ENCODE measurements around the gene LYRM4.

LYRM4 gene

DNA sequence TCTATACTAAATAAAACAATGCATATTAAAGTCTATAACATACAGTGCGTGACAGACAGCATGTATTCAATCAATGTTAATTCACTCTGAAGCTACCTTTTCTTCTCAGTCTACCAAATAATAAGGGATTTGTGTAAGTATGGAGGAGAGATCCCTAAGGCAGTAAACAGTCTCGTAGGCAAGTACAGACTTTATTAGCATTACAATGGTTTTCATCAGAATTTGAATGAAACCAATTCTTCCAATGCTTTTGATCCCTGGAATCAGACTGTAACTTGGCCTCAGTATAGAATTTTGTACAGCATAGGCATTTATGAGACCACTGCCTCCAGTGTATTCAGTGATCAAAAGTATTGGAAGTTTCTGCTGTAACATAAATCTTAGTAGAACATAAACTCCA is 19.5 kb downstream of the LYRM4 start:
- no peak for ATAC-seq (ENCODE audit: low read depth)
- no peaks in the 10 kb centered on the region for H3K27me3 ChIP-seq (ENCODE audit: insufficient read depth, poor library complexity, severe bottlenecking)
- TF ChIP-seq, protein P1, sequence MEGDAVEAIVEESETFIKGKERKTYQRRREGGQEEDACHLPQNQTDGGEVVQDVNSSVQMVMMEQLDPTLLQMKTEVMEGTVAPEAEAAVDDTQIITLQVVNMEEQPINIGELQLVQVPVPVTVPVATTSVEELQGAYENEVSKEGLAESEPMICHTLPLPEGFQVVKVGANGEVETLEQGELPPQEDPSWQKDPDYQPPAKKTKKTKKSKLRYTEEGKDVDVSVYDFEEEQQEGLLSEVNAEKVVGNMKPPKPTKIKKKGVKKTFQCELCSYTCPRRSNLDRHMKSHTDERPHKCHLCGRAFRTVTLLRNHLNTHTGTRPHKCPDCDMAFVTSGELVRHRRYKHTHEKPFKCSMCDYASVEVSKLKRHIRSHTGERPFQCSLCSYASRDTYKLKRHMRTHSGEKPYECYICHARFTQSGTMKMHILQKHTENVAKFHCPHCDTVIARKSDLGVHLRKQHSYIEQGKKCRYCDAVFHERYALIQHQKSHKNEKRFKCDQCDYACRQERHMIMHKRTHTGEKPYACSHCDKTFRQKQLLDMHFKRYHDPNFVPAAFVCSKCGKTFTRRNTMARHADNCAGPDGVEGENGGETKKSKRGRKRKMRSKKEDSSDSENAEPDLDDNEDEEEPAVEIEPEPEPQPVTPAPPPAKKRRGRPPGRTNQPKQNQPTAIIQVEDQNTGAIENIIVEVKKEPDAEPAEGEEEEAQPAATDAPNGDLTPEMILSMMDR (IDR thresholded peaks at IDR 0.05; ENCODE audit: poor library complexity, severe bottlenecking): no peak
- no peaks in the 10 kb centered on the region for H3K9me3 ChIP-seq (ENCODE audit: severe bottlenecking)
- H3K4me1 ChIP-seq (ENCODE audit: insufficient read depth, poor library complexity, severe bottlenecking): no peaks in the 10 kb centered on the region
- H3K36me3 ChIP-seq (ENCODE audit: low read depth): no peaks in the 10 kb centered on the region
- H3K4me3 ChIP-seq (ENCODE audit: severe bottlenecking): no peak overlapping the region
- H3K27ac ChIP-seq (ENCODE audit: poor library complexity, severe bottlenecking): no peak overlapping the region
- DNase-seq (ENCODE audit: low spot score): no peak

DNA sequence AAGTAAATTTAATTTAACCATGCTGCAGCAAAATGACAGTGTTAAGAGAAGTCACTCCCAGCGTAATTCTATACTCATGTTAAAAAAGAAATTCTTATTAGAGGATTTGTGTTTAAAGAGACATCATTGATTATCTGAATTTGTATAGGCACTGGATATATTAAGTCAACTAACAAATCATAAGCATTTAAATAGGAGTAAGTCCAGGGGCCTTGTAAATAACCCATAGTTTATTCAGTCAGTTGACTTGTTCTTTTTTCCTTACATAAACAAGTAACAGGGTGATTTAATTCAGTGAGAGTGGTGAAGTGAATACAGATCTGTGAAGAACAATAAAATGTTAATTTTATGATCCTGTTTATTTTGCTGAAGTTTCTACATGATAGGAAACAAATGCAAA is 22.4 kb downstream of the LYRM4 start:
- ATAC-seq (ENCODE audit: low read depth): no peak
- Histone ChIP-seq H3K27me3 (ENCODE audit: insufficient read depth, poor library complexity, severe bottlenecking) (no peaks in the 10 kb centered on the region), H3K4me3 (ENCODE audit: severe bottlenecking) (no peak overlapping the region), H3K9me3 (ENCODE audit: severe bottlenecking) (no peaks in the 10 kb centered on the region), H3K4me1 (ENCODE audit: insufficient read depth, poor library complexity, severe bottlenecking) (no peaks in the 10 kb centered on the region), H3K36me3 (ENCODE audit: low read depth) (peaks cover 11% of the 10 kb centered on the region), H3K27ac (ENCODE audit: poor library complexity, severe bottlenecking) (no peak overlapping the region)
- DNase-seq (ENCODE audit: low spot score): no peak
- TF ChIP-seq, protein P1 (IDR thresholded peaks at IDR 0.05; ENCODE audit: poor library complexity, severe bottlenecking): no peak

DNA sequence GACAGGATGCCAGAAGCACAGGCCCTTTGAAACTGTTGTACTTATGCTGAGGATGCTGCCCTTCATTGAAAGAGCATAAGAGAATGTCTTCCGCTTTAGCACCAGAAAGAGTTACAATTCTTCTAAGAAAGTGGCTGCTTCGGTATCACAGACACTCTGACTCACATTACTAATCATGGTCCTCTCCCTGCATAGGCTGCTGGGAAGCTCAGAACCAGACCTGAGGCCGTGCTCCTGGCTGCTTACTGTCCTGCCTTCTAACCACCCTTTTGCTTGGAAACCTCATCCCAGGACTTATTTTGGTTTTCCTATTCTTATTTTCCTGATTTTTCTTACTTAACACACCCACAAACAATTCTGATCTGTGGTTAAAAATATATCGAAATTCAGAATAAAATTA is 22.9 kb downstream of the LYRM4 start:
- no peaks in the 10 kb centered on the region for H3K9me3 ChIP-seq (ENCODE audit: severe bottlenecking)
- ATAC-seq (ENCODE audit: low read depth) (no peak), DNase-seq (ENCODE audit: low spot score) (no peak)
- H3K4me1 ChIP-seq (ENCODE audit: insufficient read depth, poor library complexity, severe bottlenecking): no peaks in the 10 kb centered on the region
- no peak overlapping the region for H3K4me3 ChIP-seq (ENCODE audit: severe bottlenecking)
- peaks cover 11% of the 10 kb centered on the region for H3K36me3 ChIP-seq (ENCODE audit: low read depth)
- H3K27ac ChIP-seq (ENCODE audit: poor library complexity, severe bottlenecking): no peak overlapping the region
- H3K27me3 ChIP-seq (ENCODE audit: insufficient read depth, poor library complexity, severe bottlenecking): no peaks in the 10 kb centered on the region
- TF ChIP-seq, protein P1 (IDR thresholded peaks at IDR 0.05; ENCODE audit: poor library complexity, severe bottlenecking): no peak

DNA sequence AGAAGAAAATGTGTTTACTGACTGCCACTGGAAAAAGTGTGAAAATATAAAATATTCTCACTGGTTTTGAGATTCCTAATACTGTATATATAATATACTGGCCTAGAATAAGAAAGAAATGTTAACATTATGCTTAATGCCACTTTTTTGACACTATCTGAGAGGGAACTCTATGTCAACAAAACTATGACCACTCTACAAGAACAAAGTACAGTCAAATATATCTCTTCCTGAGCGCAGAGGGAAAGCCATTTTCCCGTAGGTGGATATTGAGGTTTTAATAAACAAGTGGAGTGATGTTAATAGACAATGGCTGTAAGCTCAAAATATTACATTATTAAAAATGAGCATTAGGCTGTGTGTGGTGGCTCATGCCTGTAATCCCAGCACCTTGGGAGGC is 24.9 kb downstream of the LYRM4 start:
- no peaks in the 10 kb centered on the region for H3K9me3 ChIP-seq (ENCODE audit: severe bottlenecking)
- TF ChIP-seq, protein P1 (IDR thresholded peaks at IDR 0.05; ENCODE audit: poor library complexity, severe bottlenecking): no peak
- H3K4me1 ChIP-seq (ENCODE audit: insufficient read depth, poor library complexity, severe bottlenecking): peaks cover 9% of the 10 kb centered on the region
- DNase-seq (ENCODE audit: low spot score): no peak
- H3K27ac ChIP-seq (ENCODE audit: poor library complexity, severe bottlenecking): no peak overlapping the region
- H3K27me3 ChIP-seq (ENCODE audit: insufficient read depth, poor library complexity, severe bottlenecking): no peaks in the 10 kb centered on the region
- no peak for ATAC-seq (ENCODE audit: low read depth)
- H3K36me3 ChIP-seq (ENCODE audit: low read depth): peaks cover 11% of the 10 kb centered on the region
- no peak overlapping the region for H3K4me3 ChIP-seq (ENCODE audit: severe bottlenecking)

DNA sequence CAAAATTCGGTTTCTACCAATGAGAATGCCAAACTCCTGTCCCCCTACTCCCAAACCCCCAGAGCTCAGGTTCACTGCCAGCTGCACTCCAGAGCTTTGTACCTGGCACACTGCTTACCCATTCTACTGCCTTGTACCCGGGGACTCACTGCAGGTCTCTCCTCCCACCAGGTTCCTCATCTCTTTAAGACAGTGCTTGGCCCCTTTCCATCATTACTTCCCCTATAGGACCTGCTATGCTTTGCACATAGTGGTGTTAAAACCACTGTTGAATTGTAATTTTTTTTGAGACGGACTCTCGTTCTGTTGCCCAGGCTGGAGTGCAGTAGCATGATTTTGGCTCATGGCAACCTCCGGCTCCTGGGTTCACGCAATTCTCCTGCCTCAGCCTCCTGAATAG is 25.9 kb downstream of the LYRM4 start:
- H3K27ac ChIP-seq (ENCODE audit: poor library complexity, severe bottlenecking): no peak overlapping the region
- H3K4me1 ChIP-seq (ENCODE audit: insufficient read depth, poor library complexity, severe bottlenecking): peaks cover 16% of the 10 kb centered on the region
- TF ChIP-seq, protein P1 (IDR thresholded peaks at IDR 0.05; ENCODE audit: poor library complexity, severe bottlenecking): no peak
- H3K9me3 ChIP-seq (ENCODE audit: severe bottlenecking): no peaks in the 10 kb centered on the region
- DNase-seq (ENCODE audit: low spot score) (no peak), ATAC-seq (ENCODE audit: low read depth) (no peak)
- no peak overlapping the region for H3K4me3 ChIP-seq (ENCODE audit: severe bottlenecking)
- no peaks in the 10 kb centered on the region for H3K27me3 ChIP-seq (ENCODE audit: insufficient read depth, poor library complexity, severe bottlenecking)
- H3K36me3 ChIP-seq (ENCODE audit: low read depth): peaks cover 11% of the 10 kb centered on the region

Measured in RWPE2 (cell line).